DMS153 treated with DMSO at 0.1 percent for 48 hours (cell line): ENCODE measurements around the gene PIWIL4.

Experiments
- DNase-seq: peaks from one replicate; lab custom pipeline; 2025; ENCODE audit not compliant: unreplicated experiment; lab: John Stamatoyannopoulos, UW

PIWIL4 gene

GRCh38 chr11:94567181-94567670, at the start of gene PIWIL4:
PIWIL4 (plus strand) TSS chr11:94567368; CDS start chr11:94567519, 151 bp downstream.
- DNase-seq = no peak

- DNase-seq = no peak
Observed at GRCh38 chr11:94518300-94518699, 48.9 kb upstream of the PIWIL4 start.

DNA sequence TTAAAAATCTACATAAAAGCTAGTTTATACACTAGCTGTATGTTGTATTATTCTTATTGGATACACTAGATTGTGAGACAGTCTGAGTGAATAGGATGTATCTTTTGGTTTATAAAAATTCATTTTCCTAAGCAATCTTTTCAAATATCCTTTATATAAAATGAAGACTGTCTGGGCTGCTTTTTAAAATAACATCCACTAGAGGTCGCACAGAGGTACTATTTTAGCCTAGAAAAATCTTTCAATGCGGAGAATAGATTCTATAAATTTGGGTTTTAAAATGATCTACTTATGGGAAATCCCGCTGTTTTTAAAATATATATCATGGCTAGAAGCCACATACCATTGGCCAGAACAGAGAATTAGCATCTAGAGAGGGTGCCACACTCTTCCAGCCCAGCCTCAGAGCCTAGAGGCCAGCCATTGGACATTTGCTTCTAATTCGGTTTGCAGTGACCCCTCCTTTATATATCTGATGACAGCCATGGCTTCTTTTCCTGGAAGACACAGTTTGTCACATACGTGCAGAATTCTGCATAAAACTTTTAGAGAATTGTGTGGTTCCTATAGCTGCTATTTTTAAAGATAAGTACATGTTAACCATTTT, 47.6 kb upstream of the PIWIL4 start:
- DNase-seq = peak; percentile 52

DNA sequence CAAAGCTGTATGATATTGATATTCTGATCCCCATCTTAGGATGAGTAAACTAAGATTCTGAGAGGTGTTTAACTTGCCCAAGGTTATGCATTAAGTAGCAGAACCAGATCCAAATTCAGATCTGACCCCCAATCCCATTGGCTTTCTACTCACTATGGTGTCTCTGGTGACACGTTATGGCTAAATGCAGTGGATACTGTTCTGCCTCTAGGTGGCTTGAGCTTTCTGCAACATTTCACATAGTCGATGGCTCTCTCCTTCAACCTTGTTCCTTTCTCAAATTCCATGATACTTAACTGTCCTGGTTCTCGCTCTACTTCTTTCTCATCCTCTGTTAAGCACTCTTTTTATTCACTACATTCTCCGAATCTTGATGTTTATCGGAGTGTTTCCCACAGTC, 45.5 kb upstream of the PIWIL4 start:
- no peak for DNase-seq

DNA sequence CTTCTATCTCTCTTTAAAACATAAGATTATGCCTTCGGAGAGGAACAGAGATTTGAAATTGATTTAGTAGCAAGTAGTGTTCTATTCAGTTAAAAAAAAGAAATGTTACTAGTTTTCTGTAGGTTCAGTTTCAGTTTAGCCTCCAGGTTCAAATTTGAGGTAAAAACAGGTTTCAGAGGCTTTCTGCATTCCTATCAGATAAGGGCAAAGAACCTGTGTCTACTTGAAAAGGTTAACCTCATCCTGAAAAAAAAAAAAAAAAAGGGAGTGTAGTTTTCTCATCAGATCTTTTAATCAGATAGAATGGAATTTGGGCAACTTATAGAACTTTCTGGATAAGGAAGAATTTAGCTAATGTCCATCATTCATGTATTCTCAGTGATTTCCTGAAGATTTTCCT, 42.8 kb upstream of the PIWIL4 start:
- DNase-seq = no peak

GRCh38 chr11:94525546-94526324, 41.4 kb upstream of the PIWIL4 start:
- DNase-seq = no peak

- DNase-seq = no peak
Observed at GRCh38 chr11:94526645-94527438, 40.3 kb upstream of the PIWIL4 start.

DNA sequence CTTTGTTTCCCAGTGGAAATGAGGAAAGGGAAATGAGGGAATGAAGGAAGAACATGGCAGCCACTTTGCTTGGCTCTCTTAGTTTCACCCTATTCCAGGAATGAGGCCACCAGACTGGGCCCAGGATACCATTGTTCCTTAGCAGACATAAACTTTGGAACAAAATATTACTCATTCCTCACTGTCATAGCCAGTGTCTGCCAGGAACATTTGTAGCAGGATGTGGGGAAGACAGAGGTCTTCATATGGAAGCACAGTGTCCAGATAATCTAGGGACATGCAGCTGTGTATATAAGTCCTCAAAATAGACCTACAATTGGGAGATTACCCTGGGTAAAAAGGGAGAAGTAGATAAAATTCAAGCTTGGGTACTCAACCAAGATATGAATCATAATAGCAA, 38.6 kb upstream of the PIWIL4 start:
- DNase-seq = no peak

GRCh38 chr11:94532211-94532610, 35.0 kb upstream of the PIWIL4 start:
- no peak for DNase-seq

GRCh38 chr11:94533206-94533605, 34.0 kb upstream of the PIWIL4 start:
- no peak for DNase-seq

GRCh38 chr11:94533696-94534630, 33.2 kb upstream of the PIWIL4 start:
- no peak for DNase-seq

DNA sequence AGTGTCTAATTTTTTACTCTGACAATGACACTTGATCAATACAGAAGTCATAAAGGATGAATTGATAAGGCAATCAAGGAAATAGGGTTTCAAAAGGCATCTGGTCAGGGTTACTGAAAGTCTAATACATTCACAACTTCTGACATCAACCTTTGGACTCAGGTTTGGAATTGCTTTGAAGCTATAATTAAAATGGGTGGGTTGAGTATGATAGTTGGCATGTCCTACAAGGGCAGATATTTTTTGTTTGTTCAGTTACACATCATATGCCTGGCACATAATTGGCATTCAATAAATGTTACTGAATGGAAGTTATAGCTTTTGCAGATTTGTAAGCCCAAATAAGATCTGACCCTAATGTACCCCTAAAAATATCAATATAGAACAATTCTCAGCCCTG, 30.8 kb upstream of the PIWIL4 start:
- DNase-seq = no peak

DNA sequence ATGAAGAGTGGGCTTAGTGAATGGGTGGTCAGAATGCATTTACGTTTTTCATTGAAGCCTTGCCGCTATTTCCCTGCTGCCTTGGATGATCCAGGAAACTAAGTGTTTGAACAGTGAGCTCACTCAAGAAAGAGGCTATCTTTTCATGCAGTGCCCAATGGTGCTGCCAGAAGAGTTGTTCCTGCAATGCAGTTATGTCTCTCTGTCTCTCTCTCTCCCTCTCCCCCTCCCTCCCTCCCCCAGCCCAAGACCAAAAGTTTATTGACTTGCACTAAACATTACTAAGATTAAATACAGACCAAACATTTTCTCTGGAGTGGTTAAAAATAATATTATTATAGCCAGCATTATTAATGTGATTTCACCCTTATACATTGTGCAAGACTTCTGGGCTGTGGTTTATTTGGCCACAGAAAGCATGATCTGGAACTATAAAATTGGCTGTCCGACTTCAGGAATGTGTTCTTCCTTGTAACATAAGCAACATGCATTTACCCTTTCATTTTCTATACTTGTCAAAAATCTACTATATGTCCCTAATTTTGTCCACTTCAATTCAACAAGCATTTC, 30.1 kb upstream of the PIWIL4 start:
- no peak for DNase-seq

DNA sequence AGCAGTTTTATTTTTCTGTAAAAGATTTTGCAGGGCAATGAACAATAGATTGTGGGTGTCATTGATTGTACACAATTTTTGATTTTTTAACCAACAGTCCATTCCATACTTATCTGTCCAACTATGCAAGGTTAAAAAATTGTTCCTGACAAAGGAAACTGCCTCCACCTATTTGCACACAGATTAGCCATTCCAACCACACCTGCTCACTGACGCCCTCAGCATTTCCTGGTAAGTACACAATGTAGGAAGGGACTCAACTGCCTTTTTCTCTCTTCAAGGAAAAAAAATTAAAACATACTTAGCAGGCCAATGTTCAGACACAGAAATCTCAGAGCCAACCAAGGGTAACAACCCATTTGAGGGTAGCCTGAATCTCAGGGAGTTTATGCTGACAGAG, 27.7 kb upstream of the PIWIL4 start:
- no peak for DNase-seq

- peak; percentile 77 for DNase-seq
Observed at GRCh38 chr11:94543695-94544645, 23.2 kb upstream of the PIWIL4 start, which contains the start of gene FUT4. FUT4 (plus strand) TSS chr11:94543921; CDS start chr11:94544134, 213 bp downstream.

DNA sequence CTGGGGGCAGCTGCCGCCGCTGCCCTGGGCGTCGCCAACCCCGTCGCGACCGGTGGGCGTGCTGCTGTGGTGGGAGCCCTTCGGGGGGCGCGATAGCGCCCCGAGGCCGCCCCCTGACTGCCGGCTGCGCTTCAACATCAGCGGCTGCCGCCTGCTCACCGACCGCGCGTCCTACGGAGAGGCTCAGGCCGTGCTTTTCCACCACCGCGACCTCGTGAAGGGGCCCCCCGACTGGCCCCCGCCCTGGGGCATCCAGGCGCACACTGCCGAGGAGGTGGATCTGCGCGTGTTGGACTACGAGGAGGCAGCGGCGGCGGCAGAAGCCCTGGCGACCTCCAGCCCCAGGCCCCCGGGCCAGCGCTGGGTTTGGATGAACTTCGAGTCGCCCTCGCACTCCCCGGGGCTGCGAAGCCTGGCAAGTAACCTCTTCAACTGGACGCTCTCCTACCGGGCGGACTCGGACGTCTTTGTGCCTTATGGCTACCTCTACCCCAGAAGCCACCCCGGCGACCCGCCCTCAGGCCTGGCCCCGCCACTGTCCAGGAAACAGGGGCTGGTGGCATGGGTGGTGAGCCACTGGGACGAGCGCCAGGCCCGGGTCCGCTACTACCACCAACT, 22.4 kb upstream of the PIWIL4 start:
- no peak for DNase-seq

DNA sequence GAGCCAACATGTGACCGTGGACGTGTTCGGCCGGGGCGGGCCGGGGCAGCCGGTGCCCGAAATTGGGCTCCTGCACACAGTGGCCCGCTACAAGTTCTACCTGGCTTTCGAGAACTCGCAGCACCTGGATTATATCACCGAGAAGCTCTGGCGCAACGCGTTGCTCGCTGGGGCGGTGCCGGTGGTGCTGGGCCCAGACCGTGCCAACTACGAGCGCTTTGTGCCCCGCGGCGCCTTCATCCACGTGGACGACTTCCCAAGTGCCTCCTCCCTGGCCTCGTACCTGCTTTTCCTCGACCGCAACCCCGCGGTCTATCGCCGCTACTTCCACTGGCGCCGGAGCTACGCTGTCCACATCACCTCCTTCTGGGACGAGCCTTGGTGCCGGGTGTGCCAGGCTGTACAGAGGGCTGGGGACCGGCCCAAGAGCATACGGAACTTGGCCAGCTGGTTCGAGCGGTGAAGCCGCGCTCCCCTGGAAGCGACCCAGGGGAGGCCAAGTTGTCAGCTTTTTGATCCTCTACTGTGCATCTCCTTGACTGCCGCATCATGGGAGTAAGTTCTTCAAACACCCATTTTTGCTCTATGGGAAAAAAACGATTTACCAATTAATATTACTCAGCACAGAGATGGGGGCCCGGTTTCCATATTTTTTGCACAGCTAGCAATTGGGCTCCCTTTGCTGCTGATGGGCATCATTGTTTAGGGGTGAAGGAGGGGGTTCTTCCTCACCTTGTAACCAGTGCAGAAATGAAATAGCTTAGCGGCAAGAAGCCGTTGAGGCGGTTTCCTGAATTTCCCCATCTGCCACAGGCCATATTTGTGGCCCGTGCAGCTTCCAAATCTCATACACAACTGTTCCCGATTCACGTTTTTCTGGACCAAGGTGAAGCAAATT, 21.7 kb upstream of the PIWIL4 start:
- no peak for DNase-seq

DNA sequence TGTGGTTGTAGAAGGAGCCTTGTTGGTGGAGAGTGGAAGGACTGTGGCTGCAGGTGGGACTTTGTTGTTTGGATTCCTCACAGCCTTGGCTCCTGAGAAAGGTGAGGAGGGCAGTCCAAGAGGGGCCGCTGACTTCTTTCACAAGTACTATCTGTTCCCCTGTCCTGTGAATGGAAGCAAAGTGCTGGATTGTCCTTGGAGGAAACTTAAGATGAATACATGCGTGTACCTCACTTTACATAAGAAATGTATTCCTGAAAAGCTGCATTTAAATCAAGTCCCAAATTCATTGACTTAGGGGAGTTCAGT, 21.1 kb upstream of the PIWIL4 start:
- no peak for DNase-seq
